Mammary epithelial cell (primary cell): ENCODE data around the gene EXOC4.

Experiments used
- EZH2 ChIP-seq: IDR thresholded peaks from 2 replicates; pipeline ENCODE4 v1.6.1; 2012; ENCODE audit warnings: low read length, inconsistent platforms, borderline replicate concordance
- TF ChIP-seq, protein P1 (sequence below), 2 donors: IDR thresholded peaks in 1 of 2; conservative IDR thresholded peaks in 1 of 2; 2 replicates each; pipeline ENCODE4 v1.5.1; 2011 to 2012; ENCODE audit warnings: inconsistent platforms in 2 of 2, low read length in 2 of 2, mild to moderate bottlenecking in 2 of 2, control low read depth in 1 of 2, low read depth in 1 of 2; ENCODE audit not compliant: insufficient read depth in 1 of 2; ENCODE audit errors: extremely low read depth in 1 of 2

- TF ChIP-seq, protein P1, sequence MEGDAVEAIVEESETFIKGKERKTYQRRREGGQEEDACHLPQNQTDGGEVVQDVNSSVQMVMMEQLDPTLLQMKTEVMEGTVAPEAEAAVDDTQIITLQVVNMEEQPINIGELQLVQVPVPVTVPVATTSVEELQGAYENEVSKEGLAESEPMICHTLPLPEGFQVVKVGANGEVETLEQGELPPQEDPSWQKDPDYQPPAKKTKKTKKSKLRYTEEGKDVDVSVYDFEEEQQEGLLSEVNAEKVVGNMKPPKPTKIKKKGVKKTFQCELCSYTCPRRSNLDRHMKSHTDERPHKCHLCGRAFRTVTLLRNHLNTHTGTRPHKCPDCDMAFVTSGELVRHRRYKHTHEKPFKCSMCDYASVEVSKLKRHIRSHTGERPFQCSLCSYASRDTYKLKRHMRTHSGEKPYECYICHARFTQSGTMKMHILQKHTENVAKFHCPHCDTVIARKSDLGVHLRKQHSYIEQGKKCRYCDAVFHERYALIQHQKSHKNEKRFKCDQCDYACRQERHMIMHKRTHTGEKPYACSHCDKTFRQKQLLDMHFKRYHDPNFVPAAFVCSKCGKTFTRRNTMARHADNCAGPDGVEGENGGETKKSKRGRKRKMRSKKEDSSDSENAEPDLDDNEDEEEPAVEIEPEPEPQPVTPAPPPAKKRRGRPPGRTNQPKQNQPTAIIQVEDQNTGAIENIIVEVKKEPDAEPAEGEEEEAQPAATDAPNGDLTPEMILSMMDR (conservative IDR thresholded peaks at IDR 0.05 in 1 of 2, IDR thresholded peaks at IDR 0.05 in 1 of 2; ENCODE audit: extremely low read depth in 1 of 2, insufficient read depth in 1 of 2, low read depth in 1 of 2, low read length in 2 of 2): no peak
- TF ChIP-seq EZH2: no peak
Measured at GRCh38 chr7:133576612-133577168, 323.8 kb downstream of the EXOC4 start.
